ENCODE results near the gene DDIT4L.

Gene DDIT4L

DNA sequence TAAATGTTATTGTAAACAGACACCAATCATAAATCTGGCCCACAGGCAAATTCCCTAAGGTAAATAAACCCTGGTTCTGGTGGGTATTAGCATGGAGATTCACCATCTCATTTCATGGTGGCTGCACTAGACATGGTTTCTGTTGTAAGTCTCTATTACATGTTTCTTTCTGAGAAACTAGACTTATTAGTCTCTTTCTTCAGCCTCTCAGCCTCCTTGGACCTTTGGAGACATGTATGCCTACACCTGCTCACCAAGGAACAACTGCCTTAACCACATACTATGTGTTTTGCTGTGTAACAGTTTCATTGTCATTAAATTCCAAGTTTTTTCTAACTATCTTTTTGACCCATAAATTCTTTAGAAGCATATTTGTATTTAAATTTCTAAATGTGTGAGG lies 13.1 kb downstream of the DDIT4L start:
- no peak overlapping the region for H3K4me3 ChIP-seq (ENCODE audit: low read depth, low read length)
- no peak for TF ChIP-seq CTCF (IDR thresholded peaks at IDR 0.05; ENCODE audit: insufficient read depth, low read depth, low read length, missing control alignments)
- DNase-seq (ENCODE audit: low read depth), result no peak

- no peak overlapping the region for H3K4me3 ChIP-seq (ENCODE audit: low read depth, low read length)
- TF ChIP-seq CTCF (IDR thresholded peaks at IDR 0.05; ENCODE audit: insufficient read depth, low read depth, low read length, missing control alignments), result no peak
- no peak for DNase-seq (ENCODE audit: low read depth)
Observed at GRCh38 chr4:100175858-100176257, 14.4 kb downstream of the DDIT4L start.

- H3K4me3 ChIP-seq (ENCODE audit: low read depth, low read length), result no peak overlapping the region
- TF ChIP-seq CTCF (IDR thresholded peaks at IDR 0.05; ENCODE audit: insufficient read depth, low read depth, low read length, missing control alignments), result no peak
- no peak for DNase-seq (ENCODE audit: low read depth)
Observed at GRCh38 chr4:100174985-100175383, 15.3 kb downstream of the DDIT4L start.

DNA sequence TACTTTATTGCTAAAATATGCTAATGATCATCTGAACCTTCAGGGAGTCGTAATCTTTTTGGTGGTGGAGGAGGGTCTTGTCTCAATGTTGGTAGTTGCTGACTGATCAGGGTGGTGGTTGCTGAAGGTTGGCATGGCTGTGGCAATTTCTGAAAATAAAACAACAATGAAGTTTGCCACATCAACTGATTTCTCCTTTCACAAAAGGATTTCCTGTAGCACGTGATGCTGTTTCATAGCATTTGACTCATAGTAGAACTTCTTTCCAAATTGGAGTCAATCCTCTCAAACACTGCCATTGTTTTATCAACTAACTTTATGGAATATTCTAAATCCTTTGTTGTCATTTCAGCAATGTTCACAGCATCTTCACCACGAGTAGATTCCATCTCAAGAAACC lies 19.3 kb downstream of the DDIT4L start:
- DNase-seq (ENCODE audit: low read depth), result no peak
- no peak overlapping the region for H3K4me3 ChIP-seq (ENCODE audit: low read depth, low read length)
- no peak for TF ChIP-seq CTCF (IDR thresholded peaks at IDR 0.05; ENCODE audit: insufficient read depth, low read depth, low read length, missing control alignments)

DNA sequence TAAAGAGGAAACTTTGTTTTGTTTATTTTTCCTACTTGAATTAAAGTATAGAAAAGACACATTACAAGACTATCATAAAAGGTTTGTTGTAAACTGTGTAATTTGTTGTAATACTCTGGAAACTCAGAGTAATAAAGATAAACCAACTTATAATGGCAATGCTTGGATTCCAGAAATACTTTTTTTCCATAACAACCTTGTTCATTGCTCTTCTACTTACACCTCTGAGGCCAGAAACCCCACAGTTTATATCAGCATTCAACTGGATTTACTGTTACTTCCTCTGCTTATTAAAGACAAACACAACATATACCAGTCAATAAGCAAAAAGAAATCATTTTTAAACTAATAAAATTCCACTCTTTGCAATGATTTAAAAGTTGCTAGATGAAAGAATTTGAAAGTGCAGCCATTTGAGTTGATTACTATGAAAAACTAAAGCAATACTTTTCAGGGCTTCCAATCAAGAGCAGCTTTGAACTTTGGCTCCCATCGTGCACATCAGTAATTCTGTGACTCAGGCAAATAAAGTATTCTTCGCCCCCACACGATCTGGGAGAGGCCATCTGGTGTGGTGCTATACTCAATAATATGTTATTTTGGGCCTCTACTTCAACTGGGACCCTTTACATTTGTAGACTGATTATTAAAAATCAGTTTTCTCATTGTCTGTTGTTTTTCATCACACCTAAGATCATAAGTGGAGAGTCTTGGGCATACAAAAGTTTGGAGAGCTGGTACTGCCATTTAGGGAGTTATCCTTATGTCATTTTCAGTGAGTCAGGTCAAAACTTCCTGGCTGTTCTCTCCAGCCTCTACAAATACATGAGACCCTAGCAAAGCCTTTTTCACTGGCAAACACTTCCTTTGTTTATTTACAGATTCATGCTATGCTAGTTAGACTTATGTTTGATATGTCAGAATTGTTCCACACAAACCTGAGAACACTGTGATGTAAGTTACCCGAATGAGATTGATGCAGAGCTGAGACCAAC lies 20.5 kb downstream of the DDIT4L start:
- no peak overlapping the region for H3K4me3 ChIP-seq (ENCODE audit: low read depth, low read length)
- no peak for TF ChIP-seq CTCF (IDR thresholded peaks at IDR 0.05; ENCODE audit: insufficient read depth, low read depth, low read length, missing control alignments)
- no peak for DNase-seq (ENCODE audit: low read depth)

DNA sequence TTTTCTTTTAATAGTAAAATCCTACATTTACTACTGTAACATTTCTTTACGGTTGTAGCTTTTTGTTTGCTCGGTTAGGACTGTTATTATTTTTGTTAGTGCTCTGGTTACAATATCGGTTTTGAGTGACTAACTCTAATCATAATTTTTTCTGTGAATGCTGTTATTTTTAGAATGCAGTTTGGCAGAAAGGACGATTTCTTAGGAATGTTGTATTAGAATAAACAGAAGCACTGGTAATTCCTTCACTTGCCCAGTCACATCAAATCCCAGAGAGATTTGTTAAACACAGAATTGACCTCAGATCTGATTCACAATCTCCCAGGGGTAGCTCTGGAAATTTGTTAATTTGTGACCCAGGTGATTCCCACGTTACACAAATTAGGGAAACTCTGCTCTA lies 21.7 kb downstream of the DDIT4L start:
- H3K4me3 ChIP-seq (ENCODE audit: low read depth, low read length), result no peak overlapping the region
- no peak for DNase-seq (ENCODE audit: low read depth)
- TF ChIP-seq CTCF (IDR thresholded peaks at IDR 0.05; ENCODE audit: insufficient read depth, low read depth, low read length, missing control alignments), result no peak
